T-cell (primary cell): ENCODE data around the gene COBL. TPM values are rescaled to one million over a fixed set of nuclear protein-coding genes. Genes with fewer than 3 reads are reported as not detected.

ENCODE experiments used
- ATAC-seq, 4 experiments: fragments of 200-7000 bp in 3 of 4; fragments of 150-1000 bp in 1 of 4; cut with Tn5 transposase; replicated peaks in 1 of 4; 1 replicate in 3 of 4; 2 replicates in 1 of 4; pipeline ENCODE4 v1.10.0; 2021; ENCODE audit warnings: moderate library complexity in 3 of 4, mild to moderate bottlenecking in 2 of 4, moderate number of reproducible peaks in 1 of 4
- CTCF ChIA-PET, 2 donors: fragments of 300-600 bp; sonication (Branson Sonifier 250); formaldehyde crosslinking; loops; one replicate each; lab custom pipeline; 2022; ENCODE audit warnings: antibody characterized with exemption in 2 of 2; lab: Charles Lee
- POLR2A ChIA-PET, 2 donors: fragments of 300-600 bp; sonication (Branson Sonifier 250); formaldehyde crosslinking; loops; one replicate each; lab custom pipeline; 2022; ENCODE audit warnings: antibody characterized with exemption in 2 of 2; lab: Charles Lee
- DNase-seq, 35 experiments: peaks; one replicate each; pipeline versions ENCODE4 v3.0.0 to v3.0.0-alpha.2; 2013 to 2023
- H3K27ac ChIP-seq: one replicate; pipeline ENCODE4 v1.5.1; 2013; ENCODE audit warnings: low read length
- H3K27me3 ChIP-seq, 2 experiments: replicated peaks in 1 of 2; 1 replicate in 1 of 2; 2 replicates in 1 of 2; pipeline versions ENCODE4 v1.6.1 to v1.7.0; 2013; ENCODE audit warnings: low read length in 1 of 2, mixed read lengths in 1 of 2; ENCODE audit not compliant: control insufficient read depth in 2 of 2, insufficient read depth in 2 of 2; ENCODE audit errors: extremely low read depth in 1 of 2
- H3K36me3 ChIP-seq, 2 donors: 1 replicate in 1 of 2; 2 replicates in 1 of 2; pipeline versions ENCODE4 v1.6.1 to v1.7.0; 2013; ENCODE audit warnings: low read length in 1 of 2; ENCODE audit not compliant: control insufficient read depth in 2 of 2, insufficient read depth in 1 of 2; ENCODE audit errors: extremely low read depth in 1 of 2
- H3K4me1 ChIP-seq, 2 experiments: 1 replicate in 1 of 2; 2 replicates in 1 of 2; pipeline versions ENCODE4 v1.6.1 to v1.7.0; 2013; ENCODE audit warnings: low read length in 2 of 2, mixed read lengths in 1 of 2; ENCODE audit not compliant: insufficient read depth in 2 of 2, control insufficient read depth in 1 of 2; ENCODE audit errors: extremely low read depth in 1 of 2
- H3K4me3 ChIP-seq, 2 donors: 1 replicate in 1 of 2; 2 replicates in 1 of 2; pipeline versions ENCODE4 v1.5.1 to v1.7.0; 2013; ENCODE audit warnings: mild to moderate bottlenecking in 2 of 2, low read length in 1 of 2, moderate library complexity in 1 of 2; ENCODE audit not compliant: control insufficient read depth in 1 of 2; ENCODE audit errors: extremely low read depth in 1 of 2
- H3K9me3 ChIP-seq: 2 replicates; pipeline ENCODE4 v1.7.0; 2013
- H3K27ac Mint-ChIP-seq, 2 donors: one replicate each; pipeline ENCODE4 v1.8.0; 2020 to 2021; ENCODE audit warnings: mild to moderate bottlenecking in 2 of 2, mixed read lengths in 2 of 2
- H3K27me3 Mint-ChIP-seq, 2 donors: one replicate each; pipeline ENCODE4 v1.8.0; 2021 to 2022; ENCODE audit warnings: mixed read lengths in 2 of 2
- H3K36me3 Mint-ChIP-seq: one replicate; pipeline ENCODE4 v1.8.0; 2021; ENCODE audit warnings: mixed read lengths
- H3K4me1 Mint-ChIP-seq, 3 donors: one replicate each; pipeline ENCODE4 v1.8.0; 2020 to 2022; ENCODE audit warnings: mixed read lengths in 3 of 3, mild to moderate bottlenecking in 1 of 3
- H3K4me3 Mint-ChIP-seq, 3 donors: one replicate each; pipeline ENCODE4 v1.8.0; 2020 to 2022; ENCODE audit warnings: mild to moderate bottlenecking in 3 of 3, mixed read lengths in 3 of 3, moderate library complexity in 3 of 3
- H3K9me3 Mint-ChIP-seq, 3 donors: one replicate each; pipeline ENCODE4 v1.8.0; 2020 to 2022; ENCODE audit warnings: mixed read lengths in 3 of 3
- WGBS: methylation state at CpG from one replicate; pipeline ENCODE4 v1.1.5; 2013; ENCODE audit warnings: missing lambda C conversion rate; ENCODE audit not compliant: insufficient coverage; 5-methylcytosine and 5-hydroxymethylcytosine counted together
- total RNA-seq, 35 experiments: library from RNA in 6 of 35; stranded (reverse) in 6 of 35; fragments of 120-200 nt in 1 of 35; gene quantifications; one replicate each; pipeline versions ENCODE4 v1.2.1 to v1.2.4 and lab custom pipeline; 2013 to 2026

Gene COBL, protein sequence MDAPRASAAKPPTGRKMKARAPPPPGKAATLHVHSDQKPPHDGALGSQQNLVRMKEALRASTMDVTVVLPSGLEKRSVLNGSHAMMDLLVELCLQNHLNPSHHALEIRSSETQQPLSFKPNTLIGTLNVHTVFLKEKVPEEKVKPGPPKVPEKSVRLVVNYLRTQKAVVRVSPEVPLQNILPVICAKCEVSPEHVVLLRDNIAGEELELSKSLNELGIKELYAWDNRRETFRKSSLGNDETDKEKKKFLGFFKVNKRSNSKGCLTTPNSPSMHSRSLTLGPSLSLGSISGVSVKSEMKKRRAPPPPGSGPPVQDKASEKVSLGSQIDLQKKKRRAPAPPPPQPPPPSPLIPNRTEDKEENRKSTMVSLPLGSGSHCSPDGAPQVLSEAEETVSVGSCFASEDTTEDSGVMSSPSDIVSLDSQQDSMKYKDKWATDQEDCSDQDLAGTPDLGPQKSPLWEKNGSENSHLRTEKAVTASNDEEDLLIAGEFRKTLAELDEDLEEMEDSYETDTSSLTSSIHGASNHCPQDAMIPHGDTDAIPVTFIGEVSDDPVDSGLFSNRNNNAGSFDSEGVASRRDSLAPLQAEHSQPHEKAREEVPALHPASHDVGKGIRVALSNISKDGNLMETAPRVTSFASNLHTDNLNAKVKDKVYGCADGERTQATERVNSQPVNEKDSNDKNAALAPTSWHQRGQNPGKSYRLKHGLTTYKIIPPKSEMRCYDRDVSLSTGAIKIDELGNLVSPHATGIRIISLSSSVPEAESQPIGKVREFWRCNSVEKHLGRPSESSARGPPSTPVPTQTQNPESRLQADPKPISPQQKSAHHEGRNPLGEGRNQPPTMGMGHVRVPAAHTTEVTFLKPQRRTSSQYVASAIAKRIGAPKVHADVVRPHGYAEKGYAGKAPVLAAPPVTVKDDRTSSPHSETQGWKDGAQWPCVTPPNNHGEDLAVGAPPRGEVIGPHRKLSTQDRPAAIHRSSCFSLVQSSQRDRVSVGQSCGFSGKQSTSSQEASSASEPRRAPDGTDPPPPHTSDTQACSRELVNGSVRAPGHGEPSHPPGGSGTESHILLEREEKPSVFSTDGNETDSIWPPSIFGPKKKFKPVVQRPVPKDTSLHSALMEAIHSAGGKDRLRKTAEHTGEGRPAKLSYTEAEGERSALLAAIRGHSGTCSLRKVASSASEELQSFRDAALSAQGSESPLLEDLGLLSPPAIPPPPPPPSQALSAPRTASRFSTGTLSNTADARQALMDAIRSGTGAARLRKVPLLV
- total RNA-seq (under 1 TPM in 4 of 5 donors, not detected in 1; 0.07 to 0.26 (median 0.17) TPM), total RNA-seq (lab: John Stamatoyannopoulos, UW) (0 to 0.61 (median 0) reads per million in 29 experiments)
- 0.18 TPM for total RNA-seq (2013)

DNA sequence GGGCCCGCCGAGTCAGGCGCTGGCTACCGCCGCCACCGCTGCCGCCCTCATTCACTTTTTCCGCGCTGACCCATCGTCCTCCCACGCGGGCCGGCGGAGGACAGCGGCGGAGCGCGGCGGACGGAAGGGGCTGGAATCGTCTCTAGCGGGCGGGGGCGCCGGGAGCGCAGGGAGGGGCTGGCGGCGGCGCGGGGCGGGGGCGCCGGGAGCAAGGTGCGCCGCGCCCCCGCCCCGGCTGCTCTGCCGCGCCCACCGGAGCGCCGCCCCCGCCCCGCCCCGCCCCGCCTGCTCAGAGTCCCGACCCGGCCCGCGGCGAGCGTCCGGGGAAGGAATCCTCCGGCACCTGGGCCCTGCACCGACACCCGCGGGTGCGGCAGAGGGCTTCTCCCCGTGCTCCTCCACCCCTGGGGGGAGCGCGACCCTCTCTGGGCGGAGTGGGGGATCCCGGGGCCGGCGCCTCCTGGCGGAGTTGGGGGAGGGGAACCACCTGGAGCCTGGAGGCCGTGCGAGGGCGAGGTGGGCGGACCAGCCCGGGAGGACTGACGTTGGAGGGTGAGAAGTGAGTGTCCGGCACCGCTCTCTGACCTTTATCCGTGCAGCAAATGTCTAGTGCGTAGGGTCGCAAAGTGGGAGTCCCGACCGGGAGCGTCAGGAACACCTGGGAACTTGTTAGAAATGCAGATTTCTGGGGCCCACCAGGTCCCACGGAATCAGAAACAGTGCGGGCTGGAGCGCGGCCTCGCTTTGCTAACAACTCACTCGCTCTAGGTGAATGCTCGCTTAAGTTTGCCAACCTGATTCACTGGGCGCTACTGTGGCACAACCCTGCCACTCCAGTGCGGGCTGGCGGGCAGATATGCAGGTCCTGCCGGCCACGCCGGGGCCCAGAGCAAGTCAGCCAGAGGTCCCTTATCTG is at the start of gene COBL:
COBL (minus strand) TSS at position 144 of the 916 bp plus-strand sequence. CDS start 176 bp downstream, outside the sequence.
- no peaks in the 10 kb centered on the region for H3K9me3 Mint-ChIP-seq
- peak within 1 kb of the TSS in 2 of 3 donors; percentile 55 to 64 for H3K4me3 Mint-ChIP-seq
- H3K27ac ChIP-seq = no peak within 1 kb of the TSS
- H3K36me3 Mint-ChIP-seq = no peaks in the 10 kb centered on the region
- DNase-seq = no peak
- ATAC-seq = no peak
- no peaks in the 10 kb centered on the region for H3K9me3 ChIP-seq
- H3K36me3 ChIP-seq = no peaks in the 10 kb centered on the region
- 8% methylated on average over 76 of the region's 94 CpGs for WGBS
- peaks cover 4 to 14% (median 13%) of the 10 kb centered on the region in 3 donors for H3K4me1 Mint-ChIP-seq
- H3K27me3 Mint-ChIP-seq = peaks cover 46% of the 10 kb centered on the region in 2 donors
- CTCF ChIA-PET = no interaction called here
- peaks cover 0 to 7% of the 10 kb centered on the region in 2 experiments for H3K4me1 ChIP-seq
- H3K27ac Mint-ChIP-seq = no peak within 1 kb of the TSS
- POLR2A ChIA-PET = no interaction called here
- H3K4me3 ChIP-seq = peak within 1 kb of the TSS in 1 of 2 donors; percentile 11
- H3K27me3 ChIP-seq = peaks cover 15 to 43% of the 10 kb centered on the region in 2 experiments

- H3K36me3 Mint-ChIP-seq = no peaks in the 10 kb centered on the region
- peaks cover 0 to 9% (median 6%) of the 10 kb centered on the region in 3 donors for H3K9me3 Mint-ChIP-seq
- peaks cover 0 to 2% of the 10 kb centered on the region in 2 donors for H3K27me3 Mint-ChIP-seq
- no peak overlapping the region for H3K4me3 Mint-ChIP-seq
- peaks cover 0 to 11% of the 10 kb centered on the region in 2 experiments for H3K27me3 ChIP-seq
- 77% methylated on average over 5 of the region's 7 CpGs for WGBS
- ATAC-seq (no peak), DNase-seq (no peak)
- H3K27ac Mint-ChIP-seq = no peak overlapping the region
- no peaks in the 10 kb centered on the region for H3K4me1 ChIP-seq
- no peak overlapping the region for H3K4me3 ChIP-seq
- H3K27ac ChIP-seq = no peak overlapping the region
- no peaks in the 10 kb centered on the region for H3K4me1 Mint-ChIP-seq
- H3K36me3 ChIP-seq = no peaks in the 10 kb centered on the region
- ChIA-PET CTCF (interaction anchor here in 1 of 2 donors (1.3 kb wide), 1 partner anchor 204 kb away, joined by 3 read pairs; no protein-coding TSS in a partner anchor), POLR2A (no interaction called here)
- H3K9me3 ChIP-seq = no peaks in the 10 kb centered on the region
Measured at GRCh38 chr7:51366172-51366728, 49.6 kb upstream of the COBL start.

DNA sequence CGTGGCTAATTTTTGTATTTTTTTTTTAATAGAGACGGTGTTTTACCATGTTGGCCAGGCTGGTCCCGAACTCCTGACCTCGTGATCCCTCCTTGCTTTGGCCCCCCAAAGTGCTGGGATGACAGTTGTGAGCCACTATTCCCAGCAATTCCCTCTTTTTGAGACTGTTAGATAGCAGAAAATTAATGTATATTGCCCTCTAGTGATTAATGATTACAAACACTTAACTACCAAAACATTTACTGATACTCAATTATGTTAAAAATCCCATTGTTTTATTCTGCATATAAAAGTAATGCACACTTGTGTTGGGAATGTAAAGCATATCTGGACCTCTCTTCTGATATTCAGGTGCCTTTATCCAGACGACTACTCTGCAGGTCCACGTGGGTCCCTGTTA is 41.2 kb upstream of the COBL start:
- H3K27me3 Mint-ChIP-seq = peaks cover 2 to 4% of the 10 kb centered on the region in 2 donors
- H3K27ac ChIP-seq = no peak overlapping the region
- ChIA-PET CTCF (no interaction called here), POLR2A (no interaction called here)
- WGBS = 53% methylated on average over 2 of the region's 6 CpGs
- H3K4me3 ChIP-seq = no peak overlapping the region
- DNase-seq = no peak
- H3K9me3 ChIP-seq = no peaks in the 10 kb centered on the region
- H3K4me1 ChIP-seq = no peaks in the 10 kb centered on the region
- ATAC-seq = no peak
- no peak overlapping the region for H3K4me3 Mint-ChIP-seq
- H3K36me3 ChIP-seq = no peaks in the 10 kb centered on the region
- peaks cover 0 to 8% (median 6%) of the 10 kb centered on the region in 3 donors for H3K9me3 Mint-ChIP-seq
- no peaks in the 10 kb centered on the region for H3K27me3 ChIP-seq
- H3K36me3 Mint-ChIP-seq = no peaks in the 10 kb centered on the region
- no peaks in the 10 kb centered on the region for H3K4me1 Mint-ChIP-seq
- no peak overlapping the region for H3K27ac Mint-ChIP-seq

GRCh38 chr7:51356849-51357516 is 40.4 kb upstream of the COBL start:
- H3K4me1 ChIP-seq = no peaks in the 10 kb centered on the region
- no peak overlapping the region for H3K4me3 ChIP-seq
- H3K9me3 Mint-ChIP-seq = peaks cover 0 to under 1% (median 0%) of the 10 kb centered on the region in 3 donors
- ChIA-PET POLR2A (no interaction called here), CTCF (no interaction called here)
- peaks cover 2 to 4% of the 10 kb centered on the region in 2 donors for H3K27me3 Mint-ChIP-seq
- ATAC-seq (no peak), DNase-seq (no peak)
- no peaks in the 10 kb centered on the region for H3K36me3 ChIP-seq
- H3K27me3 ChIP-seq = no peaks in the 10 kb centered on the region
- H3K9me3 ChIP-seq = no peaks in the 10 kb centered on the region
- H3K27ac Mint-ChIP-seq = no peak overlapping the region
- H3K4me3 Mint-ChIP-seq = no peak overlapping the region
- H3K4me1 Mint-ChIP-seq = no peaks in the 10 kb centered on the region
- no peak overlapping the region for H3K27ac ChIP-seq
- WGBS = 78% methylated on average over 11 of the region's 12 CpGs
- H3K36me3 Mint-ChIP-seq = no peaks in the 10 kb centered on the region

- no peaks in the 10 kb centered on the region for H3K36me3 ChIP-seq
- H3K4me3 ChIP-seq = no peak overlapping the region
- Mint-ChIP-seq H3K4me1 (no peaks in the 10 kb centered on the region), H3K27me3 (peaks cover 2 to 4% of the 10 kb centered on the region in 2 donors), H3K9me3 (no peaks in the 10 kb centered on the region), H3K4me3 (no peak overlapping the region), H3K36me3 (no peaks in the 10 kb centered on the region), H3K27ac (no peak overlapping the region)
- POLR2A ChIA-PET = no interaction called here
- no peak overlapping the region for H3K27ac ChIP-seq
- CTCF ChIA-PET = no interaction called here
- no peak for ATAC-seq
- no peak for DNase-seq
- H3K9me3 ChIP-seq = no peaks in the 10 kb centered on the region
- WGBS = 100% methylated on average over 1 of the region's 5 CpGs
- no peaks in the 10 kb centered on the region for H3K4me1 ChIP-seq
- H3K27me3 ChIP-seq = no peaks in the 10 kb centered on the region
Measured at GRCh38 chr7:51354897-51355296, 38.3 kb upstream of the COBL start.
